Measurements from ENCODE around the gene ULBP1.
A peak's percentile ranks its signal among the peaks of the same experiment; 100 is the strongest.

The ULBP1 gene

GRCh38 chr6:149925974-149926777 is 37.6 kb upstream of the ULBP1 start:
- peak; percentile 98 for TF ChIP-seq RAD21 (IDR thresholded peaks at IDR 0.05; ENCODE audit: low read depth)
- TF ChIP-seq TAF1 (IDR thresholded peaks at IDR 0.05; ENCODE audit: low read depth): 0 out of 2 replicates have a peak, but pooled peaks have one; percentile 22
- no peak for TF ChIP-seq ZBTB7A (IDR thresholded peaks at IDR 0.05; ENCODE audit: low read depth)
- peak; percentile 45 for TF ChIP-seq TEAD4 (IDR thresholded peaks at IDR 0.05)
- no peak for TF ChIP-seq MAX (IDR thresholded peaks at IDR 0.05)
- TF ChIP-seq FOXM1 (IDR thresholded peaks at IDR 0.05; ENCODE audit: borderline replicate concordance, low read depth): no peak
- no peak for TF ChIP-seq TCF12 (IDR thresholded peaks at IDR 0.05; ENCODE audit: low read depth)
- 0 out of 2 replicates have a peak, but pooled peaks have one; percentile 24 for TF ChIP-seq YY1 (IDR thresholded peaks at IDR 0.05; ENCODE audit: low read depth)

GRCh38 chr6:149929422-149929821 is 34.3 kb upstream of the ULBP1 start:
- peak; percentile 37; the same call in 1 of the 2 replicates for TF ChIP-seq RAD21 (IDR thresholded peaks at IDR 0.05; ENCODE audit: low read depth)
- no peak for TF ChIP-seq FOXM1 (IDR thresholded peaks at IDR 0.05; ENCODE audit: borderline replicate concordance, low read depth)

- no peak for TF ChIP-seq TAF1 (IDR thresholded peaks at IDR 0.05; ENCODE audit: low read depth)
- TF ChIP-seq MAX (IDR thresholded peaks at IDR 0.05): no peak
- TF ChIP-seq FOXM1 (IDR thresholded peaks at IDR 0.05; ENCODE audit: borderline replicate concordance, low read depth): no peak
- no peak for TF ChIP-seq EGR1 (IDR thresholded peaks at IDR 0.05)
Measured at GRCh38 chr6:149931501-149931900, 32.2 kb upstream of the ULBP1 start.

GRCh38 chr6:149933036-149933435 is 30.7 kb upstream of the ULBP1 start:
- TF ChIP-seq FOXM1 (IDR thresholded peaks at IDR 0.05; ENCODE audit: borderline replicate concordance, low read depth) (no peak), MAX (IDR thresholded peaks at IDR 0.05) (no peak), RAD21 (IDR thresholded peaks at IDR 0.05; ENCODE audit: low read depth) (no peak), TAF1 (IDR thresholded peaks at IDR 0.05; ENCODE audit: low read depth) (no peak), REST (IDR thresholded peaks at IDR 0.05; ENCODE audit: low read depth) (no peak), EGR1 (IDR thresholded peaks at IDR 0.05) (no peak), CREB1 (IDR thresholded peaks at IDR 0.05; ENCODE audit: low read depth) (no peak), NFIC (IDR thresholded peaks at IDR 0.05) (no peak), TEAD4 (IDR thresholded peaks at IDR 0.05) (no peak), ZBTB7A (IDR thresholded peaks at IDR 0.05; ENCODE audit: low read depth) (no peak), CEBPB (IDR thresholded peaks at IDR 0.05) (no peak), EP300 (IDR thresholded peaks at IDR 0.05; ENCODE audit: borderline replicate concordance) (no peak), USF1 (IDR thresholded peaks at IDR 0.05) (no peak), TCF12 (IDR thresholded peaks at IDR 0.05; ENCODE audit: low read depth) (no peak), YY1 (IDR thresholded peaks at IDR 0.05; ENCODE audit: low read depth) (no peak)

GRCh38 chr6:149933461-149933860 is 30.3 kb upstream of the ULBP1 start:
- no peak for TF ChIP-seq TEAD4 (IDR thresholded peaks at IDR 0.05)
- no peak for TF ChIP-seq EGR1 (IDR thresholded peaks at IDR 0.05)
- no peak for TF ChIP-seq YY1 (IDR thresholded peaks at IDR 0.05; ENCODE audit: low read depth)
- TF ChIP-seq ZBTB7A (IDR thresholded peaks at IDR 0.05; ENCODE audit: low read depth): no peak
- no peak for TF ChIP-seq EP300 (IDR thresholded peaks at IDR 0.05; ENCODE audit: borderline replicate concordance)
- no peak for TF ChIP-seq CEBPB (IDR thresholded peaks at IDR 0.05)
- TF ChIP-seq NFIC (IDR thresholded peaks at IDR 0.05): no peak
- TF ChIP-seq TAF1 (IDR thresholded peaks at IDR 0.05; ENCODE audit: low read depth): no peak
- TF ChIP-seq RAD21 (IDR thresholded peaks at IDR 0.05; ENCODE audit: low read depth): no peak
- no peak for TF ChIP-seq USF1 (IDR thresholded peaks at IDR 0.05)
- no peak for TF ChIP-seq FOXM1 (IDR thresholded peaks at IDR 0.05; ENCODE audit: borderline replicate concordance, low read depth)
- no peak for TF ChIP-seq TCF12 (IDR thresholded peaks at IDR 0.05; ENCODE audit: low read depth)
- no peak for TF ChIP-seq CREB1 (IDR thresholded peaks at IDR 0.05; ENCODE audit: low read depth)
- no peak for TF ChIP-seq MAX (IDR thresholded peaks at IDR 0.05)
- no peak for TF ChIP-seq REST (IDR thresholded peaks at IDR 0.05; ENCODE audit: low read depth)

All from Ishikawa (cell line).